NCI-H1105 (cell line): Measurements from ENCODE around the gene C1orf105.
"Not testable (repeated sequence)": the region's sequence is repeated elsewhere in the genome, so short reads cannot be mapped to it uniquely, and the experiment has no call there.

Experiments
- DNase-seq: peaks from one replicate; lab custom pipeline; 2025; lab: John Stamatoyannopoulos, UW

Gene C1orf105

DNA sequence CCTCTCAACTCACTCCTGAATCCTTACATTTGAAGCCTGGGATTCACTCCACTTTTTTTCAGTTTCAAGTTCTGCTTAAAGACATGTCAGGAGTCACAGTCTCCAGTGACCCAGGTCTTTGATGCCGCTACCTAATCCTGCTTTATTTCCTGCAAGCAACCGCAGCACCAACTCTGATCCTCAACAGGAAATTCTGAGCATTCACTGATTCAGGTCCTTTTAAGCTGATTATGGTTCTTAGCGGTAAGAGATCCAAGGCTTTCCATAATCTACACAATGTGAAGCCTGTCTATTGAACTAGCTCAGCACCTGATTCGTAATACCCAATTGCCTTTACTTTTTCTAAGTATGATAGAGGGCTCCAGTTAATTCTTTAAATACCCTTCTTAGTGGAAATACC lies 67.1 kb downstream of the C1orf105 start:
- DNase-seq, result no peak

DNA sequence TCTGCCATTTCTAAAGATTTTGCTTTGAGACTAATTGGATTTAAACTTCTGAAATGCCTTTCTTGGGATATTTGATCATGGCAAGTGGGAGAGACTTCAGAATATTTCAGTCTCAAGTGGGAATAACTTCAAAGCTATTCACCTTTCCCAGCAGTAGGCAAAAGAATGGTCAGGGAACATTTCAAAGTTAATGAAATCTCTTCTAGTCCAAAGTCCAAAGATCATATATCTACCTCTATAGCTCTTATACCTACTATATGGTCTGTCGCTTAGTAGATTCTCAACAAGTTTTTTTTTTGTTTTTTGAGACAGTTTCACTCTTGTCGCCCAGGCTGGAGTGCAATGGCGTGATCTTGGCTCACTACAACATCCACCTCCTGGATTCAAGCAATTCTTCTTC lies 67.9 kb downstream of the C1orf105 start:
- DNase-seq, result no peak

DNA sequence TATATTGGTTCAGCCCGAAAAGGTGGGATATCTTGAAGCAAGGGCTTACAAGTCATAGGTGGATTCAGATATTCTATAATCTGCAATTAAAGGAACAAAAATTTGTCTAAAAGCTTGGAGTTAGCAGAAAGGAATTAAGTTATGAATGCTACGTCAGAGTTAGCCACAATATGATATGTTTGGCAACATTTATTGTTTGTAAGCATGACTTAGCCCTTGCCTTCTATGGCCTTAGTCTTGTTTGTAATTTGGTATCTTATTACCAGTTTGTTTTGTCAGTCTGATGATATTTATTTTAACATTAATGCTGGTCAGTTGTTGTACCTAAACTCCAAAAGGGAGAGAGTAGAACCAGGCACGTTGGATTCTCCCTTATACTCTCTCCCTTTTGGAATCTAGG lies 69.4 kb downstream of the C1orf105 start:
- no peak for DNase-seq

DNA sequence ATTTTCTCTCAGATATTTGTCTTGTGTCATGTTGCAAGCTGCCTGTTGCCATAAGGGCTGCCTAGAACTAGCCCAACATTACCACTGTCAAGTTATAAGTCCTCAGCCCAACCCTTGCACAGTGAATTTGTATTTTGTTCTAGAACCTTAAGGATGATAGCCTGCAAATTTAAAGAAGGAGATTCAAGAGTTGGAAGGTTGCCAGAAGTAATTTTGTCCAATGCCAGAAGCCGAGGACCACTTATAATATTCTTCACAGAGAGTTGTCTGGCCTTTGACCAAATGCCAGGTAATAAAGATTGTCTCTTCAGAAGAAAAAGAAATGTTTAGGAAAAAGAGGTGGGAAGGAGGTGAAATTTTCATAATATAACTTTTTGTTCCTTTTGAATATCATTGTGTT lies 71.9 kb downstream of the C1orf105 start:
- DNase-seq, result no peak

DNA sequence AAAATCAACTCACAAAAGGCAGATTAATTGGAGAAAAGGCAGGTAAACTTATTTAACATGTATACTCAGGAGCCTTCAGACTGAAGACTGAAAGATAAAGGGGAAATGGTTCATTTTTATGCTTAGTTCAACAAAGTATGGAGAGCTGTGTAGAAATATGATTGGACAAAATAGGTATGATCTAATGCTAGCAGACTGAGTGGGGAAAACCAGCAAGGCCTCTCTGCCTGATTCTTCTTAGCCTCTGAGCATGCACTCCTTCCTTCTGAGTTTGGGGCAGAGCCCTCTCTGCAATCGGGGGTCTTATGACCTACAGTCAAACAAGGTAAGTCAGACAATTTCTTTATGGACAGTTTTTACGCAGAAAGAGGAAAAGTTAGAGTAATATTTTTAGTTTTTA lies 73.7 kb downstream of the C1orf105 start:
- DNase-seq, result no peak

DNA sequence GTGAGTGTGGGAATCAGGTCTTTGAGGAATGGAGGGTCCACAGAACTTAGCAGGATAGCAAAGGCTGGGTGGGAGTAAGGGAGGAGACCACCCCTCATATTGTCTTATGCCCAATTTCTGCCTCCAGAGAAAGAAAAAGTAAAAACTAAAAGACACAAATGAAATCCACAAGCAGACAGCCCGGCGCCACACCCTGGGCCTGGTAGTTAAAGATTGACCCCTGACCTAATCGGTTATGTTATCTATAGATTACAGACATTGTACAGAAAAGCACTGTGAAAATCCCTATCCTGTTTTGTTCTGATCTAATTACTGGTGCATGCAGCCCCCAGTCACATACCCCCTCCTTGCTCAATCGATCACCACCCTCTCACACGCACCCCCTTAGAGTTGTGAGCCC lies 75.6 kb downstream of the C1orf105 start:
- DNase-seq, result not testable (repeated sequence)

DNA sequence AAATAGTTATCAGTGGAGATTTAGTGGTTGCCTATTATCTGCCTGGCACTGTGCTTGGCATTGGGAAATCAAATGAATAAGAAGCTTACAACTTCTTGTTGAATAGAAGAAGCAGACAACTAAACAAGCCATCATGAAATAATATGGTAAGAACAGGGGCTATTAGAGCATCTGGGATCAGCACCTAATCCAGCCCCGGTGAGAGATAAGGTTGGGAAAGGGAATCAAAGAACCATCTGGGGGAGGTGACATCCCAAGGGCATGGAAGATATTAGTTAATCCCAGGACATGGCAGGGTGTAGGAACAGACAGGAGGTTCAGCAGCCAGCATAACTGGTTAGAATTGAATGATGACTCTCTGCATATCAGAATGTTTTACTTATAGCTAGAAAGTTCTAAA lies 76.2 kb downstream of the C1orf105 start:
- DNase-seq, result no peak

DNA sequence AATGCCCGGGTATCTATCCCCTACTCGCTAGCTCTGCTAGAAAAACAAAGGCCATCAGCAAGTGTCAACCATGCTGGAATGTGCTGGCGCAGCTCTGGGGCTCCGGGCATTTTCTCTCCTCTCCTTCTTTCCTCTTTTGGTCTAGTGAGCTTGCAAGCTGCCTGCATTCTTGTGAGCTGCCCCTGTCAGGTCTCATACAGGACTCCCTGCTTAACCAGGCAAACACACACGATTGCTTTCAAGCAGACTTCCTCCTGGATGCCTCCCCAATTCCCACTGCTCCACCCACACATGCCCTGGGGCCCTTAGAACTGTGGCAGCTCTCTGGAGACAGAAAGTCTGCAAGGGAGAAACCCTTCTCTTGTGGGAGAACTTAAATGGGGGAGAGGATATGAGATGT lies 76.7 kb downstream of the C1orf105 start:
- no peak for DNase-seq

DNA sequence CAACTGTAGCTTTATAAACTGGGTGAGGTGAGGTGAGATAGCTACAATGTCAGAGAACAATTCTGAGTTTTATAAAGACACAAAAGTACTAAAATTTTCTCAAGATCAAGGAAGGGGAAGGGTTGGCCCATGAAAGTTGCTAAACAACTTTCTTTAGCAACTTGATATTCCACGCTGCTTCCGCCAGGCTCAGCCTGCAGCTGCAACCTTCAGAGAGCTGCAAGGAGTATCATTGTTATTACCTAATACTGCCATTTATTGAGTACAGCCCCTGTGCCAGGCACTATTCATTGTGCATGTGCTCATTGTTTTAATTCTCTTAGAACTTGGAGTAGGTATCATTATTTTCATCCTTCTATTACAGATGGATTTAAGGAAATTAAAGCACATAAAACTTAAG lies 78.4 kb downstream of the C1orf105 start:
- no peak for DNase-seq

DNA sequence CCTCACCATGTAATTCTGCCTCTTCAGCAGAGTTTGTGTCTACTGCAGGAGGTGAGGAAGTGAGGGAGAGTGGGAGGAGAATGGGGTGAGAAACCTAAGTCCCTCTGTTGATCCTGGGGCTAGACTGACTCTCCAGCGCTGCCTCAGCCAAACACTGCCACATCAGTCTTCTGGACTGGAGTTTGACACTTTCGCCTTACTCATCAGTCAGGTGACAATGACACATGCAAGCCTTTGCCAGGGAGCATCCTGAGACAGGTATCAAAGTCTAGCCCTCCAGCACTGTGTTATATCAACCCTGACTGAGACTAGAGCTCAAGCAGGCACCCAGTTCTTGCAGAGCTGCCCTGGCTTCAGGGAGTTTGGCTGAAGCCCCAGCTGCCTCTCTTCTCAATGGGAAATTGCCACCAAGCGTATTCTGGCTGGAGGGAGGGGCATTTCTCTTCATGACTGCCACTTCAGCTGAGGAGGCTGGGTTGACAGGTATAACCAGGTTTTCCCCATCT lies 79.2 kb downstream of the C1orf105 start:
- no peak for DNase-seq

DNA sequence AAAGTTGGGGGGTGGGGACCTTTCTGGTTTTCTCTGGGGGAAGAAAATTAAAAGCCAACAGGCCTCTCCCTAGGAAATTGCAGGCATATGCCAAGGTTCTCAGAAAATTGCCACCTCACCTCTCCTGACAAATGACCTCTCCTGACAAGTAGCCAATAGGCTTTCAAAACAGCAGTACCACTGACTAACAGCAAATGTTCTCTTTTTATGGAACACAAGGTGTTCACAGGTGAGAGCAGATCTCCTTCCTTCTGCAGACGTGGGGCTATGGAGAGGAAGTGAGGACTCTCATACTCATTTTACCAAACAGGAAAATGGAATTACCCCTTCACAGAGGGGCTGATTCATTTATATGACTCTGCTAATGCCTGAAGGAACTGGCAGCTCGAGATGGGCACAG lies 79.7 kb downstream of the C1orf105 start:
- DNase-seq, result no peak

DNA sequence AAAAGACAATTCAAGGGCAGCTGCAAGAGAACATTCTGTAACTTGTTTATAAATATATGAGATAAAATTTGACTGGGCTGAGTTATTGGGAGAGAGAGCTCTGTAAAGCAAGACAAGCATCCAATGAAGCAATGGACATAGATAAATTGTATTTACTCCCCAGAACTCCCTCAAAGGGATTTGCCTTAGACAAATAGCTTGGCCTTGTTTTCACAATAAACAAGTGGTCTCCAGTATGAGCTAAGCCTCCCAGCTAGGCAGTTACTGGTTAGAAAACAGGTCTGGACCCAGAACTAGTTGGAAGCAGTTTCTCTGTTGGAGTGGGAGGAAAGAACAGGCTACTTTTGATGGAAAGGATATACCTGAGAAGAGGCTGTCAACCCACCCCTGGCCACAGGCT lies 87.3 kb downstream of the C1orf105 start:
- no peak for DNase-seq

DNA sequence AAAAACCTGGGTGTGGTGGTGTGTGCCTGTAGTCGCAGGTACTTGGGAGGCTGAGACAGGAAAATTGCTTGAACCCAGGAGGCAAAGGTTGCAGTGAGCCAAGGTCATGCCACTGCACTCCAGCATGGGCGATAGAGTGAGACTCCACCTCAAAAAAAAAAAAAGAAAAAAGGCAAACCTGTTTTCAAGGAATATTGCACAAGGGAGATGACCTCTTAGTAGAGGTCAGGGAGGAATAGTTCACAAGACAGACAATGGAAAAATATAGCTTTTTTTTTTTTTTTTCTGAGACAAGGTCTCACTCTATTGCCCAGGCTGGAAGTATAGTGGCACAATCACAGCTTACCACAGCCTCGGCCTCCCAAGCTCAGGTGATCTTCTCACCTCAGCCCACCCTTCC lies 90.0 kb downstream of the C1orf105 start:
- DNase-seq, result no peak

DNA sequence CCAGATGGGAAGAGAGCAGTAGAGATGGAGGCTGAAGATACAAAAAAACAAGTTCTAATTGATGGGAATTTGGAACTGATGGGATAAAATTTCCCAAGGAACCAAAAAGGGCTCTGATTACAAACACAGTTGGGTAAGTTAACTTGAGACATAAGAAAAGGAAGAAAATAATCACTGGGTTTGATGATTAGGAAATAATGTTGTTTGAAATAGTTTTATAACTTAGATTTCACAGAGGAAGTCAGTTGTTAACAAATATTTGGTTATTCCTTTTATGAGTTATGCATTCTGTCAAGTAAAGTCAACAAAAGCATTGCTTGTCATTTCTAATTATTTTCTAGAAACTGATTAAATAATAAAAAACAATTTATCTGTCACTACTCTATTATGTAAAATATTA lies 92.1 kb downstream of the C1orf105 start:
- DNase-seq, result no peak

DNA sequence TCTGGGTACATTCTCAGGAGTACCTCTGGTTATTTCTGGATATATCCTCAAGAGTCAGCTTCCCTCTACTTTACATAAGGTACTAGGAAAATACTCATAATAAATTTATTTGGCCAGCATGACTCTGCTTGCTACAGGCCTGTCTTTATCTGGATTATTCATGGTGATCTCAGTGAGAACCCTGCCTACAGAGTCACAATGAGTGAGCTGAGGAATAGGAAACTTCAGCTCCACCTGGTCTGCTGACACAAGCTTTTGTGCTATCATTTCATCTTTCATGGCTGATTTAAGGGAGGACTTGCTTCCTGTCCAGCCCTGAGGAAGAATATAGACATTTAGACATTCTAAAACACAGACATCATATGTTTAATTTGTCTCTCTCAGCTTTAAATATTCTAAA lies 93.0 kb downstream of the C1orf105 start:
- no peak for DNase-seq

DNA sequence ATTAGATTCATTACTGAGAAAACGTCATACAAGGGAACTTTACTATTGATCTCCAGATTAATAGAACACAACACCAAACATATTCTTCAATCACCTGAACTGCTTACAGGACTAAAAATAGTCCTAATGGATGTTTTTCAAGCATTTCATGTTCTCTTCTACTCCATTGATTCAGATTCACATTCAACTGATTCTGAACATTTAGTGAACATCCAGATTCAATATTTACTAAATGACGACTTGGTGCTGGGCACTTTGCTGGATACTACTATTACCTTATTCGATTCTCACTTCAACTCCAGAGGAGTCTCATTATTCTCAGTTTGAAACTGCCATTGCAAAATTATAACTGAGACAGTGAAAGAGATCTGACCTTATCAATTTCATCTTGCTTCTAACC lies 93.6 kb downstream of the C1orf105 start:
- no peak for DNase-seq

DNA sequence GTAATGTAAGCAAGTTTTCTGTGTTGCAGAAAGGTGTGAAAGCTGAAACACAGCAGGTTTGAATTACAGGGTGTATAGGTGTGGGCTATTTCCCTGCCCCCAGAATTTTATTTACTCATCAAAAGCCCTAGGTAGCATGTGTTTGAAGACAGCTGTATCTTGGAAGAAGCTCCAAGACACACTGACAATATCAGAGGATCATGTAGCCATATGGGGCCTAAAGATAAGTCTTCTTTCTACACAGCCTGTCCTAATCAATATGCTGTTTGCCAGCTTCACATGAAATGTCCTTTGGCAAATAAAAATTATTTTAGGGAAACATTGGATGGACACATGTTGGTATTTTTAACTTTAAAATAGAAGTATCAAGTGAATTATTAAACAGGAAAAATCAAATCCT lies 95.0 kb downstream of the C1orf105 start:
- no peak for DNase-seq

DNA sequence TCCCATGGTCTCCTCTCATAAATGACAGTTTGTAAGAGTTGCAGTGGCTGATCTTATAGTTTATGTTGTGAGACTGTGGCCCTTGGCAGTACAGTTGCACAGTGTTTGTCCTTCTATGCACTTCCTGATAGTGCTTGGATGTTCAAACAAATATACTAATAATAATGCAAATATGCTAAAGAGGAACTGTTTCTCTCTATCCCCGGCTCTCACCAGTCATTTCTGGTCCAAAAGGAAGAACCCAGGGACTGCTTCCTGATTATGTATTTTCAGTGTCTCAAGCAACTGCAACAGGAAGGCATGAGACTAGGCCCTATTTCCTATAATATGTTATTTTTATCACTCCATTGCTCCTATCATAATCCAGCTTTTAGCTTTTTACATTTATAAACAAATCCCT lies 95.4 kb downstream of the C1orf105 start:
- no peak for DNase-seq

DNA sequence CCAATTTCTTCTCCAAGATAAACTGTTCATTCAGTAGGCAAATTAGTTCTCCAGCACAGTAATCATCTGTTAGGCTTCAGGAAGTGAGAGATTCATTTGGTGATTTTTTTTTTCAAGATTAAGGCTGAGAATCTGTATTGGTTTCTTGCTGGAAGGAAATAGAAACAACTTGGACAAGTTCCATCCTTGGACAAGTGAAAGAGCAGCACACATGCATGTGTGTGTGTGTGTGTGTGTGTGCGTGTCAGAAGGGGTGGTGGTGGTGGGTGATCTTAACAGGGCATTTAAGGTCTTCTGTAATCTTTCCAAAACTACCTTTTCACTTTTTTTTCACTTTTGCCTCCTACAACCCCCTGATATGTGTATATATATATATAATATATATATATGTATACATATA lies 96.6 kb downstream of the C1orf105 start:
- no peak for DNase-seq

DNA sequence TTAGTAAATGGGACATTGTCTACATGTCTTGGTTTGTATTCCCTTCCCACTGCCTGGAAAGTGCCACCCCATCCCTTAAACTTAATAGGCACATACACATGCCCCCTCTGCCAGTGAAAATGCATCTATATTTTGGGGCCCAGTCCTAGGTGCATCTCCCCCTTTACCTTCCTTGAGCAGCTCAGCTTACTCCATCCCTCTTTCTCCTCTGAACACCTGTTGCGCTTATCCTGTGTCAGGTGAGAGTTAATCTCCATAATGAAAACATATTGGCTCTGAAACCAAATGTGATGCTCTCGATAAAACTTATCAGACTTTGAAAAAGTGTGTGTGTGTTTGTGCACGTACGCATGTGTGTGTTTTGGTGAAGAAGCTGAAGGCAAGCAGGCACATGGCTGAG lies 97.1 kb downstream of the C1orf105 start:
- no peak for DNase-seq
